GM12874 (cell line): Measurements from ENCODE around the gene CEP68.
A peak's percentile ranks its signal among the peaks of the same experiment; 100 is the strongest.

ENCODE experiments used
- TF ChIP-seq, protein P1 (sequence below): IDR thresholded peaks from 2 replicates; pipeline ENCODE4 v1.5.1; 2011; ENCODE audit warnings: low read depth, mild to moderate bottlenecking, control low read depth, low read length, moderate library complexity; ENCODE audit not compliant: insufficient read depth

Gene CEP68

DNA sequence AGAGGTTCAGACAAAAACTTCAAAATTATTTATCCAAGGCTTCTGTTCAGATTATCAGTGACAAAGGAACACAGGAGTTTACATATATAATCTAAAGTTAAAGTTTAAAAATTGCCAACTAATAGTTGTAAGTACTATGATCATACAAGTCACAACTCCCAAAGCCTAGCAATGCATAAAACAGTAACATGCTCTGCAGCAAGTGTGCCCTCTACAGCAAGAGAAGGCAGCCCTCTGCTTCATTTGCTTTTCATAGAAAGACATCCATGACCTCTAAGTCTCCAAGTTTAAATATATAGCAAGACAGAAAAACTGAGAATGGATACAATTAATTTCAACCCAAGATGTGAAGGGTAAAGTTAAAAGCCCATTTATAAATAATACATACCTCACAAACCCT is 60.4 kb downstream of the CEP68 start:
- TF ChIP-seq, protein P1, sequence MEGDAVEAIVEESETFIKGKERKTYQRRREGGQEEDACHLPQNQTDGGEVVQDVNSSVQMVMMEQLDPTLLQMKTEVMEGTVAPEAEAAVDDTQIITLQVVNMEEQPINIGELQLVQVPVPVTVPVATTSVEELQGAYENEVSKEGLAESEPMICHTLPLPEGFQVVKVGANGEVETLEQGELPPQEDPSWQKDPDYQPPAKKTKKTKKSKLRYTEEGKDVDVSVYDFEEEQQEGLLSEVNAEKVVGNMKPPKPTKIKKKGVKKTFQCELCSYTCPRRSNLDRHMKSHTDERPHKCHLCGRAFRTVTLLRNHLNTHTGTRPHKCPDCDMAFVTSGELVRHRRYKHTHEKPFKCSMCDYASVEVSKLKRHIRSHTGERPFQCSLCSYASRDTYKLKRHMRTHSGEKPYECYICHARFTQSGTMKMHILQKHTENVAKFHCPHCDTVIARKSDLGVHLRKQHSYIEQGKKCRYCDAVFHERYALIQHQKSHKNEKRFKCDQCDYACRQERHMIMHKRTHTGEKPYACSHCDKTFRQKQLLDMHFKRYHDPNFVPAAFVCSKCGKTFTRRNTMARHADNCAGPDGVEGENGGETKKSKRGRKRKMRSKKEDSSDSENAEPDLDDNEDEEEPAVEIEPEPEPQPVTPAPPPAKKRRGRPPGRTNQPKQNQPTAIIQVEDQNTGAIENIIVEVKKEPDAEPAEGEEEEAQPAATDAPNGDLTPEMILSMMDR: no peak

DNA sequence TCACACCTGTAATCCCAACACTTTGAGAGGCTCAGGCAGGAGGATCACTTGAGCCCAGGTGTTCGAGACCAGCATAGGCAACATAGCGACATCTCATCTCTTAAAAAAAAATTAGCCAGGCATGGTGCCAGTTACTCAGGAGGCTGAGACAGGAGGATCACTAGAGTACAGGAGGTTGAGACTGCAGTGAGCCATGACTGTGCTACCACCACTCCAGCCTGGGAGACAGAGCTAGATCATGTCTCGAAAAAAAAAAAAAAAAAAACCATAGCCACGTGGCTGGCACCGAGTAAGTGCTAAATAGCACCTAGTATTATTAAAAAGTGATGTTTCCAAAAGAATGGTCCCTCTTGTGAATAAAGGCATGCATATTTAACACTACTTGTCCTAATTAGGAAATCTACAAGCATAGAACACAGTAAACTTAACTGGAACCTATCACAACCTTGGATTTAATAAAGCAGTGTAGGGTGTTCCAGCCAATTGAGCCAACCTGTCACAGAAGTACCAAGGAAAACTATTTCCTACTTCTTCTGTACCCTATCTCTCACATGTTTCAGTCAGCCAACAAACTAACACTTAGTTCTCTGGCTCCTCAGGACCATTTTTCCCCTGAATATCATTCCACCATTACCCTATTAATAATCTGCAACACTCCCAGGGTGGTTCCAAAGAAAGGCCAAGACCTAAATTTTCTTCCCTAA is 64.9 kb downstream of the CEP68 start:
- TF ChIP-seq, protein P1: no peak

DNA sequence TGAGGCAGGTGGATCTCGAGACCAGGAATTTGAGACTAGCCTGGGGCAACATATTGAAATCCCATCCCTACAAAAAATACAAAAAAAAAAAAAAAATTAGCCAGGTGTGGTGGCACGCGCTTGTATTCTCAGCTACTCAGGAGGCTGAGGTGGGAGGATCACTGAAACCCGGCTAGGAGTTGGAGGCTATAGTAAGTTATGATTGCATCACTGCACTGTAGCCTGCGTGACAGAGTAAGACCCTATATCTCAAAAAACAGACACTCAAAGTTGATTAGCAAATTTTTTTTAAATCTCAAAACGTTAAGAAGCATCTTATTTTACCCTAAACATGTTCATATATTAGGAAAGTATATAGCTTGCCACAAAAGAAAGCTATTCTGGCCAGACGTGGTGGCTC is 66.1 kb downstream of the CEP68 start:
- TF ChIP-seq, protein P1: no peak

DNA sequence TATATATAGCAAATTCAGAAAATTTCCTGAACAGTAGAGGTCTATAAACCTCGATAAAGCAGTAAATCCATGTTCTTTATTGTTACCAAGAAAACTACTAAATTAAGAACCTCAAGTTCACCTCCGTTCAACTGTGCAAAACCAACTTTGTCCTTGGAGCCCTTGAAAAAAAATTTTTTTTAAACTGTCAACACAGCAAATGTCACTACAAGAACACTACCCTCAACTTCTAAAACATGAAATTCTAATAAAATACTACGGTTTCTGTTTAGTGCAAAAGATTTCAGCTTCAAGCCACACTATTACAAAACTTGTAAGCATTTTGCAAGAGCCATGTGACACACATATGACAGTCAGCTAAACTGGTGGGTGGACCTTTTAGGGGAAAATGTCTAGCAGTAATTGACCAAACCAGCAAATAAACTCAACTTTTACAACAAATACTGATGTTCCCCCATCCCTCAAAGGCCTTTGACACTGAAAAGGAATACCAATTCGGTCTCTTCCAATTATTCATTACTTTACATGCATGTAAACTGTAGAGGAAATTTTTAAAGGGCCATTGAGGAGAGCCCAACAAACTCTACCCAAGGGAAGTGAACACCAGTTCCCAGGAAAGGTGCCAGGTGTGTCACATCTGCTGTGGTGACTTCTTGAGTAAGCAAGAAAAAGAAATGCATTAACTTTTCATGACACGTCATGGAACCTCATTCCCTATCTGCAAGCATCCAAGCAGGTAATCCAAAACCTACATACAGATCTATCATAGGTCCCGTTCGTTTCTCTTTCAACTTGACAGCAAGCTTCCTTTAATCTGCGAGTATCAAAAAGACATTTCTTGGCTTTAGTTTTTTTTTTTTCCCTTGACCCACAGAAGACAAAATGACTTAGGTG is 72.3 kb downstream of the CEP68 start:
- TF ChIP-seq, protein P1: no peak

DNA sequence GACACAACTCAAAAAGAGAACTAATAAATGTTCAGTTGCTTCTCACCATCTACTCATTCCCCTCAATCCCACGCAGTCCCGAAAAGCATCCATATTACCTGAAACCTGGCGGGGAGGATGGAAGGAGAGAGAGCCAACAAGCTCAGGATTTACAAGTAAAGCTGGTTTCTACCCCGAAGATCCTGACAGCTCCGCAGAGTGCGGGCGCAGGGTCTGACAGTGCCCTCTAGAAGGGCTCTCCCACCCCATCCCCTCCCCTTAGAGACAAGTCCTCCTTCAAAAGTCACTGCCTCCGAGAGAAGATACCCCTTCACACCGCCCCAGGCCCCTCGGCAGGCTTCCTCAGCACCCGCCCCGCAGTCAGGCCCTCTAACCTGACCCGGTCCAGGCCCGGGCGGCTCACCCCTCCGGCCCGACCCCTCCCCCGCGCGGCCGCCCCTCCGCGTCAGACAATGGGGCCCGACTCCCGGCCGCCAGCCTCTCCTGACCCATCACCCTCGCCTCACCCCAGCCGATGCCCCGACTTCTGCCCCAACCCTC is 73.1 kb downstream of the CEP68 start:
- TF ChIP-seq, protein P1: no peak

DNA sequence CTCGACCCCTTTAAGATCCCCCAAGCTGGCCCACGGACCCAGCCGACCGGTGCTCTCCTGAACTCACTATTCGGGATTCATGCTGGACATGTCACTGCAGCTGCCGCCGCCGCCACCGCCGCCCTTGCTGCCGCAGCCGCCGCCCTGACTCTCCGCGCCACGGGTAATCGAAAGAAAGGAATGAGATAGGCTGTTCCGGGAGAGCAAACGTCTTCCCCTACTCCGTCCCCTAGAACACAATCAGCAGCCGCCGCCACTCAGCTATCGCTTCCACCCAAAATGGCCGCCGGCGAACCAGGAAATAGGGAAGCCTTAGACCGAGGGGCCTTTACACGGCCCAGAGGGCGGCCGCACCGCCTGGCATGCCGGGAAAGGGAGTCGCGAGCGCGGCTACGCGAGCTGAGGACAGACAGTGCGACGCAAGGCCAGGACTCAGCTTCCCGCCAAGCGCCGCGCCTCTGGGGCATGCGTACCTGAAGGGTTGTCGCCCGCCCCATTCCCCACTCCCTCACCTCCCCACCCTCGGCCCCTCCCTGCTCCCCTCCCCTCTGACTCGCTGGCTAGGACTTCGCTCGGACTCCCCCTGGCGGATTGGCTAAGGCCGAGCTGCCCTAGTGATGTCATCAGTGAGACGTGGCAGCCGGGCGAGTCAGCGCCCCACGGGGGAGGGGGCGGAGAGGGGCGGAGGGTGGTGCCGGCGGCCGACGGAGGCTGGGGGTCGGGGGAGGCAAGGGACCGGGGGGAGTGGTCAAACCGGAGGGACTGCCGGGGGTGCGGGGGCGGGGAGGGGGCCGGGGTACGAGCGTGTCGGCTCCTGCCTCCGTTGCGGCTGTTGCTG is 73.8 kb downstream of the CEP68 start, which contains the start of gene RAB1A:
TSS of gene RAB1A (minus strand) at position 281 of the 838 bp plus-strand sequence. CDS start at position 90, 191 bp downstream.
- TF ChIP-seq, protein P1: peak; percentile 49
